CD14-positive monocyte (primary cell): ENCODE data around the gene CCDC149. TPM values are rescaled to one million over a fixed set of nuclear protein-coding genes. Genes with fewer than 3 reads are reported as not detected.

Source experiments
- DNase-seq, 3 donors: peaks; one replicate each; pipeline ENCODE4 v3.0.0-alpha.2; 2011 to 2022
- H2AFZ ChIP-seq: 2 replicates; pipeline ENCODE4 v1.6.0; 2012; ENCODE audit warnings: mild to moderate bottlenecking, low read depth, low read length, inconsistent platforms; ENCODE audit not compliant: insufficient read depth, poor library complexity, severe bottlenecking
- H3K27ac ChIP-seq, 2 donors: 1 replicate in 1 of 2; 2 replicates in 1 of 2; pipeline ENCODE4 v1.5.1; 2012 to 2013; ENCODE audit warnings: low read length in 2 of 2, control low read depth in 1 of 2, inconsistent platforms in 1 of 2, low read depth in 1 of 2, mild to moderate bottlenecking in 1 of 2
- H3K27me3 ChIP-seq, 2 donors: one replicate each; pipeline versions ENCODE4 v1.6.0 to v1.6.1; 2011 to 2013; ENCODE audit warnings: low read length in 2 of 2; ENCODE audit not compliant: control insufficient read depth in 2 of 2, insufficient read depth in 2 of 2
- H3K36me3 ChIP-seq, 2 donors: replicated peaks in 1 of 2; 1 replicate in 1 of 2; 2 replicates in 1 of 2; pipeline versions ENCODE4 v1.5.1 to v1.6.1; 2012 to 2013; ENCODE audit warnings: low read length in 2 of 2, control low read depth in 1 of 2, inconsistent platforms in 1 of 2, mild to moderate bottlenecking in 1 of 2; ENCODE audit not compliant: insufficient read depth in 2 of 2, control insufficient read depth in 1 of 2
- H3K4me1 ChIP-seq, 2 donors: 1 replicate in 1 of 2; 2 replicates in 1 of 2; pipeline versions ENCODE4 v1.5.1 to v1.6.1; 2012 to 2013; ENCODE audit warnings: low read length in 2 of 2, control low read depth in 1 of 2, inconsistent platforms in 1 of 2, mild to moderate bottlenecking in 1 of 2, moderate library complexity in 1 of 2; ENCODE audit not compliant: insufficient read depth in 2 of 2, control insufficient read depth in 1 of 2
- H3K4me2 ChIP-seq: replicated peaks from 2 replicates; pipeline ENCODE3; 2012; ENCODE audit warnings: low read length, moderate library complexity, mild to moderate bottlenecking; ENCODE audit not compliant: poor library complexity, severe bottlenecking; ENCODE audit errors: extremely low read depth
- H3K4me3 ChIP-seq, 3 experiments: fragments of 200-600 bp in 1 of 3; sonication (generic) in 1 of 3; replicated peaks in 1 of 3; 1 replicate in 2 of 3; 2 replicates in 1 of 3; pipeline ENCODE4 v1.5.1; 2011 to 2013; ENCODE audit warnings: low read length in 3 of 3, mild to moderate bottlenecking in 3 of 3, control low read depth in 2 of 3, low read depth in 2 of 3, inconsistent platforms in 1 of 3, moderate library complexity in 1 of 3
- H3K79me2 ChIP-seq: 2 replicates; pipeline ENCODE4 v1.6.0; 2012; ENCODE audit warnings: mild to moderate bottlenecking, control low read depth, inconsistent platforms, low read length, moderate library complexity; ENCODE audit not compliant: insufficient read depth
- H3K9ac ChIP-seq: 2 replicates; pipeline ENCODE4 v1.6.0; 2017; ENCODE audit warnings: low read length, mild to moderate bottlenecking; ENCODE audit not compliant: insufficient read depth, poor library complexity, severe bottlenecking
- H3K9me3 ChIP-seq, 2 donors: replicated peaks in 1 of 2; 1 replicate in 1 of 2; 2 replicates in 1 of 2; pipeline versions ENCODE4 v1.5.1 to v1.6.1; 2012 to 2013; ENCODE audit warnings: low read length in 2 of 2, control low read depth in 1 of 2; ENCODE audit not compliant: control insufficient read depth in 1 of 2, insufficient read depth in 1 of 2
- H4K20me1 ChIP-seq: 2 replicates; pipeline ENCODE4 v1.6.0; 2012; ENCODE audit warnings: mild to moderate bottlenecking, low read length, control low read depth, moderate library complexity; ENCODE audit not compliant: insufficient read depth
- H3K27ac Mint-ChIP-seq, 7 donors: one replicate each; pipeline ENCODE4 v1.8.0; 2020; ENCODE audit warnings: mild to moderate bottlenecking in 7 of 7, mixed read lengths in 7 of 7, moderate library complexity in 6 of 7, inconsistent platforms in 2 of 7
- H3K27me3 Mint-ChIP-seq, 3 donors: one replicate each; pipeline ENCODE4 v1.8.0; 2021 to 2022; ENCODE audit warnings: low read depth in 3 of 3, mild to moderate bottlenecking in 3 of 3, mixed read lengths in 3 of 3, moderate library complexity in 3 of 3, inconsistent platforms in 1 of 3
- H3K36me3 Mint-ChIP-seq, 2 donors: one replicate each; pipeline ENCODE4 v1.8.0; 2020; ENCODE audit warnings: mixed read lengths in 2 of 2, inconsistent platforms in 1 of 2, mild to moderate bottlenecking in 1 of 2
- H3K4me1 Mint-ChIP-seq: one replicate; pipeline ENCODE4 v1.8.0; 2020; ENCODE audit warnings: mild to moderate bottlenecking, mixed read lengths
- H3K4me3 Mint-ChIP-seq, 2 donors: one replicate each; pipeline ENCODE4 v1.8.0; 2020; ENCODE audit warnings: mild to moderate bottlenecking in 2 of 2, mixed read lengths in 2 of 2, moderate library complexity in 1 of 2
- H3K9me3 Mint-ChIP-seq, 7 donors: one replicate each; pipeline ENCODE4 v1.8.0; 2020 to 2022; ENCODE audit warnings: mixed read lengths in 7 of 7, mild to moderate bottlenecking in 6 of 7, moderate library complexity in 6 of 7, inconsistent platforms in 2 of 7
- WGBS: methylation state at CpG from one replicate; pipeline ENCODE4 v1.1.5; 2013; ENCODE audit warnings: missing lambda C conversion rate; ENCODE audit not compliant: insufficient coverage; 5-methylcytosine and 5-hydroxymethylcytosine counted together
- intact Hi-C, 2 donors: fragments of 100-400 bp; cut with micrococcal nuclease; formaldehyde crosslinking; loops; one replicate each; pipeline versions ENCODE4 v1.15.0 to v1.15.1; 2023
- polyA plus RNA-seq, 3 donors: library from polyadenylated mRNA; depleted of rRNA in 1 of 3; unstranded in 2 of 3; stranded (reverse) in 1 of 3; fragments of 300-500 nt in 2 of 3; fragments of >200 nt in 1 of 3; fragmentation: Illumina TruSeq in 2 of 3; gene quantifications; 1 replicate in 2 of 3; 2 replicates in 1 of 3; pipeline ENCODE4 v1.2.3, GENCODE V29; 2012 to 2021
- TF ChIP-seq, protein P1 (sequence below): fragments of 200-600 bp; IDR thresholded peaks from one replicate; pipeline ENCODE4 v1.8.0; 2022; ENCODE audit warnings: antibody characterized with exemption, mild to moderate bottlenecking

The CCDC149 gene
- polyA plus RNA-seq, 3 donors = 5.5 to 15.8 (median 14.9) TPM

DNA sequence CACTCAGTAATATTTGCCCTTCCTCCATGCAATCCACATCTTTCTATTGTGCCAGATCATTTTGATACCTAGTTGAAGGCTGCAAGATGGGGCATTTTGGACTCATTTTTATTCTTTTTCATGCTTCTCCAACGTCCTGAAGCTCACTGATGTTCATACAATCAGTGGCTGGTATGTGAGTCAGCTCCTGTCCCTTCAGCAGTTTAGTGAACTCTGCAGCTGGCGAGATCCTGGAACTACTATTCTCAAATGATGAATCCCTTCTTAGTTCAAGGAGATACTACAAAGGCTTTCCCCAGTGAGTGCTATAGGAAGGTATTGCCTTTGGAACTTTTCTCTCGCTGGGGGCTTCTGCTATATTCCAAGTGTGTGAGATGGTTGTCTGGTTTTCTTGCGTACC is 9.6 kb upstream of the CCDC149 start:
- TF ChIP-seq, protein P1, sequence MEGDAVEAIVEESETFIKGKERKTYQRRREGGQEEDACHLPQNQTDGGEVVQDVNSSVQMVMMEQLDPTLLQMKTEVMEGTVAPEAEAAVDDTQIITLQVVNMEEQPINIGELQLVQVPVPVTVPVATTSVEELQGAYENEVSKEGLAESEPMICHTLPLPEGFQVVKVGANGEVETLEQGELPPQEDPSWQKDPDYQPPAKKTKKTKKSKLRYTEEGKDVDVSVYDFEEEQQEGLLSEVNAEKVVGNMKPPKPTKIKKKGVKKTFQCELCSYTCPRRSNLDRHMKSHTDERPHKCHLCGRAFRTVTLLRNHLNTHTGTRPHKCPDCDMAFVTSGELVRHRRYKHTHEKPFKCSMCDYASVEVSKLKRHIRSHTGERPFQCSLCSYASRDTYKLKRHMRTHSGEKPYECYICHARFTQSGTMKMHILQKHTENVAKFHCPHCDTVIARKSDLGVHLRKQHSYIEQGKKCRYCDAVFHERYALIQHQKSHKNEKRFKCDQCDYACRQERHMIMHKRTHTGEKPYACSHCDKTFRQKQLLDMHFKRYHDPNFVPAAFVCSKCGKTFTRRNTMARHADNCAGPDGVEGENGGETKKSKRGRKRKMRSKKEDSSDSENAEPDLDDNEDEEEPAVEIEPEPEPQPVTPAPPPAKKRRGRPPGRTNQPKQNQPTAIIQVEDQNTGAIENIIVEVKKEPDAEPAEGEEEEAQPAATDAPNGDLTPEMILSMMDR = no peak
- Mint-ChIP-seq H3K4me1 (peaks cover 18% of the 10 kb centered on the region), H3K27ac (no peak overlapping the region), H3K27me3 (peaks cover 0 to 2% (median 0%) of the 10 kb centered on the region in 3 donors), H3K4me3 (no peak overlapping the region), H3K9me3 (peaks cover 0 to 16% (median 7%) of the 10 kb centered on the region in 7 donors), H3K36me3 (no peaks in the 10 kb centered on the region)
- Histone ChIP-seq H3K4me1 (peaks cover 13% of the 10 kb centered on the region in 2 donors), H3K9ac (no peak overlapping the region), H3K4me3 (no peak overlapping the region), H3K27me3 (no peaks in the 10 kb centered on the region), H3K36me3 (no peaks in the 10 kb centered on the region), H2AFZ (no peak overlapping the region), H3K27ac (no peak overlapping the region), H3K79me2 (no peaks in the 10 kb centered on the region), H4K20me1 (no peaks in the 10 kb centered on the region), H3K4me2 (no peak overlapping the region), H3K9me3 (peaks cover 0 to 6% of the 10 kb centered on the region in 2 donors)
- WGBS = 80% methylated on average over 2 of the region's 4 CpGs
- intact Hi-C loops = no loop called here
- DNase-seq = no peak

DNA sequence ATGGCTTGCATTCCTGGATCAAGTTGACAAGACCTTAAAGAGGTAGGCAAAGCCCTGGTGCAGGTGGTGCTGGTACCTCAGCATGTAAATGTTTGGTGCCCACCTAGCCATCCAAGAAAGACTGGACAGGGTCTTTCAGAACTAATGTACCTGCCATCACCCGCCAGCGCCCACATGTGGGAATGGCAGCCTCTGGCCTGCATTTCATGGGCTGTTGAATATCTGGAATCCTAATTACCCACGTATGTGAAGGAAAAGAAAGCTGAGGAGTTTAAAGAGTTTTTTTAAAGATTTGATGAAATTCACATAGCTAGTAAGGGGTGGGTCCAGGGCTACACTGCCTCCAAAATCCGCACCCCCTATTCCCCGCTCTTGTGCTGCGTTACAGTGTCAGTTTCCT is 8.6 kb upstream of the CCDC149 start:
- WGBS = 100% methylated on average over 3 of the region's 6 CpGs
- Mint-ChIP-seq H3K36me3 (no peaks in the 10 kb centered on the region), H3K27me3 (peaks cover 0 to 3% (median 0%) of the 10 kb centered on the region in 3 donors), H3K27ac (no peak overlapping the region), H3K4me3 (no peak overlapping the region), H3K9me3 (peaks cover 0 to 17% (median 7%) of the 10 kb centered on the region in 7 donors), H3K4me1 (peaks cover 9% of the 10 kb centered on the region)
- Histone ChIP-seq H3K9ac (no peak overlapping the region), H4K20me1 (no peaks in the 10 kb centered on the region), H3K27me3 (no peaks in the 10 kb centered on the region), H3K4me3 (no peak overlapping the region), H3K36me3 (no peaks in the 10 kb centered on the region), H3K4me1 (peaks cover 4% of the 10 kb centered on the region in 2 donors), H3K9me3 (peaks cover 0 to 6% of the 10 kb centered on the region in 2 donors), H3K79me2 (no peaks in the 10 kb centered on the region), H3K27ac (no peak overlapping the region), H3K4me2 (no peak overlapping the region), H2AFZ (no peak overlapping the region)
- TF ChIP-seq, protein P1 = no peak
- intact Hi-C loops = no loop called here
- DNase-seq = no peak
